H1 (cell line): ENCODE results near the gene MACIR. TPM values are rescaled to one million over a fixed set of nuclear protein-coding genes. Genes with fewer than 3 reads are reported as not detected.

ENCODE experiments used
- BACH1 ChIP-seq: IDR thresholded peaks from 2 replicates; pipeline ENCODE4 v1.6.1; 2012; ENCODE audit warnings: low read length, improper control_type of control experiment
- BRCA1 ChIP-seq: IDR thresholded peaks from 2 replicates; pipeline ENCODE4 v1.6.1; 2012; ENCODE audit warnings: low read depth, low read length, improper control_type of control experiment
- CTBP2 ChIP-seq: IDR thresholded peaks from 2 replicates; pipeline ENCODE4 v1.7.0; 2011; ENCODE audit warnings: borderline replicate concordance, mild to moderate bottlenecking, moderate library complexity, mixed read lengths, low read length; ENCODE audit not compliant: insufficient read depth, insufficient read length
- JUN ChIP-seq: IDR thresholded peaks from 2 replicates; pipeline ENCODE4 v1.6.1; 2011; ENCODE audit warnings: low read depth, mild to moderate bottlenecking, improper control_type of control experiment, low read length
- KDM4A ChIP-seq: IDR thresholded peaks from one replicate; pipeline ENCODE4 v1.7.1; 2012; ENCODE audit warnings: low read depth, mild to moderate bottlenecking, moderate library complexity, low read length, inconsistent platforms; ENCODE audit not compliant: severe bottlenecking
- RFX5 ChIP-seq: IDR thresholded peaks from 2 replicates; pipeline ENCODE4 v1.6.1; 2011; ENCODE audit warnings: low read depth, low read length, improper control_type of control experiment, borderline replicate concordance
- TCF12 ChIP-seq: IDR thresholded peaks from 2 replicates; pipeline ENCODE4 v1.6.1; 2011; ENCODE audit warnings: low read depth, mild to moderate bottlenecking, low read length
- polyA plus RNA-seq, 7 experiments: library from polyadenylated mRNA; depleted of rRNA in 3 of 7; stranded (reverse) in 5 of 7; unstranded in 2 of 7; fragments of >200 nt in 5 of 7; fragments of 200-250 nt in 2 of 7; gene quantifications; 1 replicate in 5 of 7; 2 replicates in 1 of 7; 4 replicates in 1 of 7; pipeline versions ENCODE4 v1.2.1 to v1.2.3, GENCODE V29; 2011 to 2013; ENCODE audit warnings: missing spikeins in 2 of 7, mixed read lengths in 2 of 7
- total RNA-seq: library from RNA; stranded (reverse); fragmentation: NEBNext Ultra II Directional; extraction: Animal tissue kit (Norgen Biotek cat#: 25700); gene quantifications from 2 replicates; pipeline ENCODE4 v1.2.1, GENCODE V29; 2021
- TF ChIP-seq, protein P1 (sequence below): fragments of 300-600 bp; sonication (generic); IDR thresholded peaks from 2 replicates; pipeline ENCODE4 v1.7.1; 2012; ENCODE audit warnings: low read length, moderate library complexity, mild to moderate bottlenecking, inconsistent platforms; ENCODE audit not compliant: insufficient replicate concordance

Gene MACIR
- total and polyA plus RNA-seq, 2 of the 8 experiments (the other 6 are each of a cell fraction or from before 2014, with no cell fraction given): 8.0 to 19.2 TPM

- TF ChIP-seq, protein P1, sequence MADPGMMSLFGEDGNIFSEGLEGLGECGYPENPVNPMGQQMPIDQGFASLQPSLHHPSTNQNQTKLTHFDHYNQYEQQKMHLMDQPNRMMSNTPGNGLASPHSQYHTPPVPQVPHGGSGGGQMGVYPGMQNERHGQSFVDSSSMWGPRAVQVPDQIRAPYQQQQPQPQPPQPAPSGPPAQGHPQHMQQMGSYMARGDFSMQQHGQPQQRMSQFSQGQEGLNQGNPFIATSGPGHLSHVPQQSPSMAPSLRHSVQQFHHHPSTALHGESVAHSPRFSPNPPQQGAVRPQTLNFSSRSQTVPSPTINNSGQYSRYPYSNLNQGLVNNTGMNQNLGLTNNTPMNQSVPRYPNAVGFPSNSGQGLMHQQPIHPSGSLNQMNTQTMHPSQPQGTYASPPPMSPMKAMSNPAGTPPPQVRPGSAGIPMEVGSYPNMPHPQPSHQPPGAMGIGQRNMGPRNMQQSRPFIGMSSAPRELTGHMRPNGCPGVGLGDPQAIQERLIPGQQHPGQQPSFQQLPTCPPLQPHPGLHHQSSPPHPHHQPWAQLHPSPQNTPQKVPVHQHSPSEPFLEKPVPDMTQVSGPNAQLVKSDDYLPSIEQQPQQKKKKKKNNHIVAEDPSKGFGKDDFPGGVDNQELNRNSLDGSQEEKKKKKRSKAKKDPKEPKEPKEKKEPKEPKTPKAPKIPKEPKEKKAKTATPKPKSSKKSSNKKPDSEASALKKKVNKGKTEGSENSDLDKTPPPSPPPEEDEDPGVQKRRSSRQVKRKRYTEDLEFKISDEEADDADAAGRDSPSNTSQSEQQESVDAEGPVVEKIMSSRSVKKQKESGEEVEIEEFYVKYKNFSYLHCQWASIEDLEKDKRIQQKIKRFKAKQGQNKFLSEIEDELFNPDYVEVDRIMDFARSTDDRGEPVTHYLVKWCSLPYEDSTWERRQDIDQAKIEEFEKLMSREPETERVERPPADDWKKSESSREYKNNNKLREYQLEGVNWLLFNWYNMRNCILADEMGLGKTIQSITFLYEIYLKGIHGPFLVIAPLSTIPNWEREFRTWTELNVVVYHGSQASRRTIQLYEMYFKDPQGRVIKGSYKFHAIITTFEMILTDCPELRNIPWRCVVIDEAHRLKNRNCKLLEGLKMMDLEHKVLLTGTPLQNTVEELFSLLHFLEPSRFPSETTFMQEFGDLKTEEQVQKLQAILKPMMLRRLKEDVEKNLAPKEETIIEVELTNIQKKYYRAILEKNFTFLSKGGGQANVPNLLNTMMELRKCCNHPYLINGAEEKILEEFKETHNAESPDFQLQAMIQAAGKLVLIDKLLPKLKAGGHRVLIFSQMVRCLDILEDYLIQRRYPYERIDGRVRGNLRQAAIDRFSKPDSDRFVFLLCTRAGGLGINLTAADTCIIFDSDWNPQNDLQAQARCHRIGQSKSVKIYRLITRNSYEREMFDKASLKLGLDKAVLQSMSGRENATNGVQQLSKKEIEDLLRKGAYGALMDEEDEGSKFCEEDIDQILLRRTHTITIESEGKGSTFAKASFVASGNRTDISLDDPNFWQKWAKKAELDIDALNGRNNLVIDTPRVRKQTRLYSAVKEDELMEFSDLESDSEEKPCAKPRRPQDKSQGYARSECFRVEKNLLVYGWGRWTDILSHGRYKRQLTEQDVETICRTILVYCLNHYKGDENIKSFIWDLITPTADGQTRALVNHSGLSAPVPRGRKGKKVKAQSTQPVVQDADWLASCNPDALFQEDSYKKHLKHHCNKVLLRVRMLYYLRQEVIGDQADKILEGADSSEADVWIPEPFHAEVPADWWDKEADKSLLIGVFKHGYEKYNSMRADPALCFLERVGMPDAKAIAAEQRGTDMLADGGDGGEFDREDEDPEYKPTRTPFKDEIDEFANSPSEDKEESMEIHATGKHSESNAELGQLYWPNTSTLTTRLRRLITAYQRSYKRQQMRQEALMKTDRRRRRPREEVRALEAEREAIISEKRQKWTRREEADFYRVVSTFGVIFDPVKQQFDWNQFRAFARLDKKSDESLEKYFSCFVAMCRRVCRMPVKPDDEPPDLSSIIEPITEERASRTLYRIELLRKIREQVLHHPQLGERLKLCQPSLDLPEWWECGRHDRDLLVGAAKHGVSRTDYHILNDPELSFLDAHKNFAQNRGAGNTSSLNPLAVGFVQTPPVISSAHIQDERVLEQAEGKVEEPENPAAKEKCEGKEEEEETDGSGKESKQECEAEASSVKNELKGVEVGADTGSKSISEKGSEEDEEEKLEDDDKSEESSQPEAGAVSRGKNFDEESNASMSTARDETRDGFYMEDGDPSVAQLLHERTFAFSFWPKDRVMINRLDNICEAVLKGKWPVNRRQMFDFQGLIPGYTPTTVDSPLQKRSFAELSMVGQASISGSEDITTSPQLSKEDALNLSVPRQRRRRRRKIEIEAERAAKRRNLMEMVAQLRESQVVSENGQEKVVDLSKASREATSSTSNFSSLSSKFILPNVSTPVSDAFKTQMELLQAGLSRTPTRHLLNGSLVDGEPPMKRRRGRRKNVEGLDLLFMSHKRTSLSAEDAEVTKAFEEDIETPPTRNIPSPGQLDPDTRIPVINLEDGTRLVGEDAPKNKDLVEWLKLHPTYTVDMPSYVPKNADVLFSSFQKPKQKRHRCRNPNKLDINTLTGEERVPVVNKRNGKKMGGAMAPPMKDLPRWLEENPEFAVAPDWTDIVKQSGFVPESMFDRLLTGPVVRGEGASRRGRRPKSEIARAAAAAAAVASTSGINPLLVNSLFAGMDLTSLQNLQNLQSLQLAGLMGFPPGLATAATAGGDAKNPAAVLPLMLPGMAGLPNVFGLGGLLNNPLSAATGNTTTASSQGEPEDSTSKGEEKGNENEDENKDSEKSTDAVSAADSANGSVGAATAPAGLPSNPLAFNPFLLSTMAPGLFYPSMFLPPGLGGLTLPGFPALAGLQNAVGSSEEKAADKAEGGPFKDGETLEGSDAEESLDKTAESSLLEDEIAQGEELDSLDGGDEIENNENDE: no peak
- TF ChIP-seq BRCA1: no peak
- no peak for TF ChIP-seq JUN
- no peak for TF ChIP-seq BACH1
- no peak for TF ChIP-seq CTBP2
- no peak for TF ChIP-seq TCF12
- no peak for TF ChIP-seq KDM4A
- no peak for TF ChIP-seq RFX5
- TF ChIP-seq, all 59 proteins: peak for 11
Measured at GRCh38 chr5:103258368-103258956, at the start of gene MACIR (continued).
